B cell (primary cell): Measurements from ENCODE around the gene SEMA4D.

Experiments used
- EZH2 ChIP-seq: IDR thresholded peaks from 2 replicates; pipeline ENCODE4 v1.6.1; 2012; ENCODE audit warnings: borderline replicate concordance, low read depth, mild to moderate bottlenecking, moderate library complexity, low read length; ENCODE audit not compliant: insufficient read depth, poor library complexity, severe bottlenecking
- TF ChIP-seq, protein P1 (sequence below): fragments of 200-600 bp; IDR thresholded peaks from one replicate; pipeline ENCODE4 v1.8.0; 2022; ENCODE audit warnings: antibody characterized with exemption, mild to moderate bottlenecking

DNA sequence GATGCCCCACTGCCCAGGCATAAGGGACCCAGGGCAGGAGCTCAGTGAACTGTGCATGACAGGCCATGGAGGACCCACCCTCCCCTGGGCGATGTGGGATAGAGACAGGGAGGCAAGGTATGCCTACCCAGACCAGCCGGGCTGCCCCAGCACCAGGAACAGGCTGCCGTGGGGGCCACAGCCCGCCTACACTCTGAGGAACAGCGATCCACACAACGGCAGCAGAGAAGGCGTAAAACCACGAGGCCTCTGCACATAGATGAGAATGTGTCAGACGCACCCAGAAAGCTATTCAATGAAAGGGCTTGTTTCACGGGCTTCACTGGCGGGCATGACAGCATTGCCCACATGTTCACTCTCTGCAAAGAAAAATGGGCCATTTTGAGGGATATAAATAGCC, 49.5 kb downstream of the SEMA4D start:
- TF ChIP-seq, protein P1, sequence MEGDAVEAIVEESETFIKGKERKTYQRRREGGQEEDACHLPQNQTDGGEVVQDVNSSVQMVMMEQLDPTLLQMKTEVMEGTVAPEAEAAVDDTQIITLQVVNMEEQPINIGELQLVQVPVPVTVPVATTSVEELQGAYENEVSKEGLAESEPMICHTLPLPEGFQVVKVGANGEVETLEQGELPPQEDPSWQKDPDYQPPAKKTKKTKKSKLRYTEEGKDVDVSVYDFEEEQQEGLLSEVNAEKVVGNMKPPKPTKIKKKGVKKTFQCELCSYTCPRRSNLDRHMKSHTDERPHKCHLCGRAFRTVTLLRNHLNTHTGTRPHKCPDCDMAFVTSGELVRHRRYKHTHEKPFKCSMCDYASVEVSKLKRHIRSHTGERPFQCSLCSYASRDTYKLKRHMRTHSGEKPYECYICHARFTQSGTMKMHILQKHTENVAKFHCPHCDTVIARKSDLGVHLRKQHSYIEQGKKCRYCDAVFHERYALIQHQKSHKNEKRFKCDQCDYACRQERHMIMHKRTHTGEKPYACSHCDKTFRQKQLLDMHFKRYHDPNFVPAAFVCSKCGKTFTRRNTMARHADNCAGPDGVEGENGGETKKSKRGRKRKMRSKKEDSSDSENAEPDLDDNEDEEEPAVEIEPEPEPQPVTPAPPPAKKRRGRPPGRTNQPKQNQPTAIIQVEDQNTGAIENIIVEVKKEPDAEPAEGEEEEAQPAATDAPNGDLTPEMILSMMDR = no peak
- no peak for TF ChIP-seq EZH2
